Brain microvascular endothelial cell (primary cell): ENCODE data around the gene RNF217.

ENCODE experiments used
- DNase-seq: peaks from one replicate; pipeline ENCODE4 v3.0.0-alpha.2; 2020
- H3K27ac ChIP-seq: fragments of 250-450 bp; sonication (Bioruptor Pico); 2 replicates; pipeline ENCODE4 v1.5.1; 2020; ENCODE audit warnings: mild to moderate bottlenecking, moderate library complexity
- H3K27me3 ChIP-seq: fragments of 250-450 bp; sonication (Bioruptor Pico); replicated peaks from 2 replicates; pipeline ENCODE4 v1.5.1; 2020; ENCODE audit warnings: mild to moderate bottlenecking
- H3K36me3 ChIP-seq: fragments of 250-450 bp; sonication (Bioruptor Pico); replicated peaks from 2 replicates; pipeline ENCODE4 v1.5.1; 2020; ENCODE audit warnings: mild to moderate bottlenecking
- H3K4me3 ChIP-seq: 2 replicates; pipeline ENCODE4 v1.5.1; 2011; ENCODE audit warnings: low read depth, mild to moderate bottlenecking, control low read depth, low read length, moderate library complexity
- CTCF ChIP-seq: IDR thresholded peaks from 2 replicates; pipeline ENCODE4 v1.5.1; 2011; ENCODE audit warnings: low read depth, mild to moderate bottlenecking, moderate library complexity, low read length, control low read depth, inconsistent platforms; ENCODE audit errors: missing control alignments
- in situ Hi-C: cut with HindIII; loops from 2 replicates; pipeline ENCODE4 v1.10.0; 2017; ENCODE audit warnings: low sequenced_read_pairs, low pct_ligation_motif_present

Gene RNF217

GRCh38 chr6:124987291-124987690 lies 25.1 kb downstream of the RNF217 start:
- H3K36me3 ChIP-seq, result no peaks in the 10 kb centered on the region
- H3K27ac ChIP-seq, result no peak overlapping the region
- in situ Hi-C loops, result no loop called here
- no peak for TF ChIP-seq CTCF
- H3K4me3 ChIP-seq, result no peak overlapping the region
- DNase-seq, result no peak
- H3K27me3 ChIP-seq, result no peaks in the 10 kb centered on the region

- Histone ChIP-seq H3K27ac (no peak overlapping the region), H3K27me3 (no peaks in the 10 kb centered on the region), H3K36me3 (no peaks in the 10 kb centered on the region), H3K4me3 (no peak overlapping the region)
- TF ChIP-seq CTCF, result no peak
- no peak for DNase-seq
- in situ Hi-C loops, result no loop called here
Observed at GRCh38 chr6:124987999-124988591, 25.9 kb downstream of the RNF217 start.

GRCh38 chr6:124989136-124989983 lies 27.1 kb downstream of the RNF217 start:
- in situ Hi-C loops, result no loop called here
- no peak overlapping the region for H3K27ac ChIP-seq
- no peak for DNase-seq
- no peak for TF ChIP-seq CTCF
- no peaks in the 10 kb centered on the region for H3K36me3 ChIP-seq
- H3K27me3 ChIP-seq, result no peaks in the 10 kb centered on the region
- H3K4me3 ChIP-seq, result no peak overlapping the region

GRCh38 chr6:124990988-124991387 lies 28.8 kb downstream of the RNF217 start:
- H3K36me3 ChIP-seq, result no peaks in the 10 kb centered on the region
- in situ Hi-C loops, result no loop called here
- H3K27ac ChIP-seq, result no peak overlapping the region
- H3K4me3 ChIP-seq, result no peak overlapping the region
- no peak for TF ChIP-seq CTCF
- no peak for DNase-seq
- no peaks in the 10 kb centered on the region for H3K27me3 ChIP-seq

- no peak for TF ChIP-seq CTCF
- H3K27me3 ChIP-seq, result no peaks in the 10 kb centered on the region
- H3K36me3 ChIP-seq, result no peaks in the 10 kb centered on the region
- no peak overlapping the region for H3K27ac ChIP-seq
- no peak for DNase-seq
- in situ Hi-C loops, result no loop called here
- H3K4me3 ChIP-seq, result no peak overlapping the region
Observed at GRCh38 chr6:124991764-124992295, 29.6 kb downstream of the RNF217 start.
